BLaER1 treated with 17β-estradiol and CSF1 and Interleukin-3, amounts not matched to agents 10 nM and 100 nM (cell line): ENCODE results near the gene FHIT.

Experiments
- H3K27ac ChIP-seq, 11 experiments: shearing (Covaris generic); formaldehyde crosslinking; 2 replicates each; pipeline ENCODE4 v1.8.1; 2022
- H3K27me3 ChIP-seq, 11 experiments: shearing (Covaris generic); formaldehyde crosslinking; 2 replicates each; pipeline ENCODE4 v1.8.1; 2022
- H3K36me3 ChIP-seq, 11 experiments: shearing (Covaris generic); formaldehyde crosslinking; 2 replicates each; pipeline ENCODE4 v1.8.1; 2022
- H3K4me1 ChIP-seq, 10 experiments: shearing (Covaris generic); formaldehyde crosslinking; 2 replicates each; pipeline ENCODE4 v1.8.1; 2022
- H3K4me2 ChIP-seq, 11 experiments: shearing (Covaris generic); formaldehyde crosslinking; 2 replicates each; pipeline ENCODE4 v1.8.1; 2022
- H3K4me3 ChIP-seq, 10 experiments: shearing (Covaris generic); formaldehyde crosslinking; 2 replicates each; pipeline ENCODE4 v1.8.1; 2022
- H3K9ac ChIP-seq, 11 experiments: shearing (Covaris generic); formaldehyde crosslinking; 2 replicates each; pipeline ENCODE4 v1.8.1; 2022
- H3K9me3 ChIP-seq, 11 experiments: shearing (Covaris generic); formaldehyde crosslinking; replicated peaks in 1 of 11; 2 replicates each; pipeline ENCODE4 v1.8.1; 2022
- H4K20me1 ChIP-seq, 11 experiments: shearing (Covaris generic); formaldehyde crosslinking; 2 replicates each; pipeline ENCODE4 v1.8.1; 2022
- Cebpa-rat ChIP-seq, 11 experiments: shearing (Covaris generic); IDR thresholded peaks; 2 replicates each; pipeline ENCODE4 v1.8.1; 2022

FHIT gene

GRCh38 chr3:60384341-60384740 lies 866.9 kb downstream of the FHIT start:
- no peak overlapping the region for H3K27ac ChIP-seq
- H4K20me1 ChIP-seq = no peaks in the 10 kb centered on the region
- H3K4me3 ChIP-seq = no peak overlapping the region
- no peaks in the 10 kb centered on the region for H3K9me3 ChIP-seq
- no peak for TF ChIP-seq Cebpa-rat (IDR thresholded peaks at IDR 0.05)
- no peak overlapping the region for H3K9ac ChIP-seq
- peaks cover 0 to 10% (median 0%) of the 10 kb centered on the region in 10 experiments; a peak in 3 of 20 replicates for H3K4me1 ChIP-seq
- no peaks in the 10 kb centered on the region for H3K36me3 ChIP-seq
- no peaks in the 10 kb centered on the region for H3K27me3 ChIP-seq
- H3K4me2 ChIP-seq = no peak overlapping the region

- H3K36me3 ChIP-seq = no peaks in the 10 kb centered on the region
- H3K4me1 ChIP-seq = peaks cover 0 to 10% (median 0%) of the 10 kb centered on the region in 10 experiments; a peak in 3 of 20 replicates
- no peak overlapping the region for H3K4me3 ChIP-seq
- no peak overlapping the region for H3K4me2 ChIP-seq
- H4K20me1 ChIP-seq = no peaks in the 10 kb centered on the region
- no peaks in the 10 kb centered on the region for H3K9me3 ChIP-seq
- no peak overlapping the region for H3K27ac ChIP-seq
- TF ChIP-seq Cebpa-rat (IDR thresholded peaks at IDR 0.05) = no peak
- no peak overlapping the region for H3K9ac ChIP-seq
- H3K27me3 ChIP-seq = no peaks in the 10 kb centered on the region
Observed at GRCh38 chr3:60383345-60383744, 867.9 kb downstream of the FHIT start.

- TF ChIP-seq Cebpa-rat (IDR thresholded peaks at IDR 0.05) = no peak
- Histone ChIP-seq H3K27ac (no peak overlapping the region), H3K4me1 (peaks cover 0 to 15% (median 0%) of the 10 kb centered on the region in 10 experiments; a peak in 7 of 20 replicates), H3K27me3 (no peaks in the 10 kb centered on the region), H3K9me3 (no peaks in the 10 kb centered on the region), H3K9ac (no peak overlapping the region), H3K36me3 (no peaks in the 10 kb centered on the region), H3K4me2 (no peak overlapping the region), H4K20me1 (no peaks in the 10 kb centered on the region), H3K4me3 (no peak overlapping the region)
Observed at GRCh38 chr3:60366486-60366885, 884.8 kb downstream of the FHIT start.

GRCh38 chr3:60365360-60365759 lies 885.9 kb downstream of the FHIT start:
- Histone ChIP-seq H3K27ac (no peak overlapping the region), H3K4me2 (no peak overlapping the region; a peak in 1 of 22 replicates), H3K4me3 (no peak overlapping the region), H3K4me1 (peaks cover 0 to 15% (median 0%) of the 10 kb centered on the region in 10 experiments; a peak in 7 of 20 replicates), H3K9ac (no peak overlapping the region), H3K9me3 (no peaks in the 10 kb centered on the region), H4K20me1 (no peaks in the 10 kb centered on the region), H3K36me3 (no peaks in the 10 kb centered on the region), H3K27me3 (no peaks in the 10 kb centered on the region)
- no peak for TF ChIP-seq Cebpa-rat (IDR thresholded peaks at IDR 0.05)

GRCh38 chr3:60364475-60364874 lies 886.8 kb downstream of the FHIT start:
- H3K27ac ChIP-seq = no peak overlapping the region
- peaks cover 0 to 15% (median 0%) of the 10 kb centered on the region in 10 experiments; a peak in 7 of 20 replicates for H3K4me1 ChIP-seq
- H3K4me3 ChIP-seq = no peak overlapping the region
- no peak overlapping the region; a peak in 1 of 22 replicates for H3K4me2 ChIP-seq
- H3K9ac ChIP-seq = no peak overlapping the region
- H3K36me3 ChIP-seq = no peaks in the 10 kb centered on the region
- H3K9me3 ChIP-seq = no peaks in the 10 kb centered on the region
- no peak for TF ChIP-seq Cebpa-rat (IDR thresholded peaks at IDR 0.05)
- no peaks in the 10 kb centered on the region for H3K27me3 ChIP-seq
- no peaks in the 10 kb centered on the region for H4K20me1 ChIP-seq

GRCh38 chr3:60363817-60364216 lies 887.4 kb downstream of the FHIT start:
- no peaks in the 10 kb centered on the region for H3K27me3 ChIP-seq
- H3K9me3 ChIP-seq = no peaks in the 10 kb centered on the region
- peaks cover 0 to 15% (median 0%) of the 10 kb centered on the region in 10 experiments; a peak in 7 of 20 replicates for H3K4me1 ChIP-seq
- peak overlapping the region in 4 of 11 experiments; percentile 7 to 16 (median 11); a peak in 8 of 22 replicates for H3K4me2 ChIP-seq
- no peak overlapping the region for H3K4me3 ChIP-seq
- H4K20me1 ChIP-seq = no peaks in the 10 kb centered on the region
- H3K27ac ChIP-seq = no peak overlapping the region
- no peak for TF ChIP-seq Cebpa-rat (IDR thresholded peaks at IDR 0.05)
- H3K9ac ChIP-seq = no peak overlapping the region
- H3K36me3 ChIP-seq = no peaks in the 10 kb centered on the region

GRCh38 chr3:60355825-60356224 lies 895.4 kb downstream of the FHIT start:
- Histone ChIP-seq H4K20me1 (no peaks in the 10 kb centered on the region), H3K4me3 (no peak overlapping the region), H3K9me3 (no peaks in the 10 kb centered on the region), H3K4me1 (no peaks in the 10 kb centered on the region), H3K36me3 (no peaks in the 10 kb centered on the region), H3K4me2 (no peak overlapping the region), H3K9ac (no peak overlapping the region), H3K27ac (no peak overlapping the region), H3K27me3 (no peaks in the 10 kb centered on the region)
- TF ChIP-seq Cebpa-rat (IDR thresholded peaks at IDR 0.05) = no peak

- Histone ChIP-seq H4K20me1 (no peaks in the 10 kb centered on the region), H3K9ac (no peak overlapping the region), H3K27me3 (no peaks in the 10 kb centered on the region), H3K27ac (no peak overlapping the region), H3K4me1 (no peaks in the 10 kb centered on the region), H3K4me2 (no peak overlapping the region), H3K9me3 (no peaks in the 10 kb centered on the region), H3K4me3 (no peak overlapping the region), H3K36me3 (no peaks in the 10 kb centered on the region)
- no peak for TF ChIP-seq Cebpa-rat (IDR thresholded peaks at IDR 0.05)
Observed at GRCh38 chr3:60351481-60351880, 899.8 kb downstream of the FHIT start.

GRCh38 chr3:60344340-60344739 lies 906.9 kb downstream of the FHIT start:
- no peaks in the 10 kb centered on the region for H3K27me3 ChIP-seq
- no peak overlapping the region for H3K4me2 ChIP-seq
- H3K9me3 ChIP-seq = peaks cover 0 to 2% (median 0%) of the 10 kb centered on the region in 11 experiments; a peak in 1 of 22 replicates
- H4K20me1 ChIP-seq = no peaks in the 10 kb centered on the region
- no peak overlapping the region for H3K4me3 ChIP-seq
- TF ChIP-seq Cebpa-rat (IDR thresholded peaks at IDR 0.05) = no peak
- no peak overlapping the region for H3K27ac ChIP-seq
- no peaks in the 10 kb centered on the region for H3K36me3 ChIP-seq
- no peak overlapping the region for H3K9ac ChIP-seq
- no peaks in the 10 kb centered on the region for H3K4me1 ChIP-seq

- H3K9me3 ChIP-seq = peaks cover 0 to 5% (median 0%) of the 10 kb centered on the region in 11 experiments; a peak in 1 of 22 replicates
- H4K20me1 ChIP-seq = no peaks in the 10 kb centered on the region
- H3K4me3 ChIP-seq = no peak overlapping the region
- no peak overlapping the region for H3K4me2 ChIP-seq
- no peak for TF ChIP-seq Cebpa-rat (IDR thresholded peaks at IDR 0.05)
- H3K36me3 ChIP-seq = no peaks in the 10 kb centered on the region
- H3K27me3 ChIP-seq = no peaks in the 10 kb centered on the region
- no peaks in the 10 kb centered on the region for H3K4me1 ChIP-seq
- H3K27ac ChIP-seq = no peak overlapping the region
- H3K9ac ChIP-seq = no peak overlapping the region
Observed at GRCh38 chr3:60343831-60344230, 907.4 kb downstream of the FHIT start.
